Activated CD8-positive, alpha-beta memory T cell treated with anti-CD3 and anti-CD28 coated beads for 48 hours (primary cell): ENCODE results near the gene DRAM1.
"Not testable (repeated sequence)": the region's sequence is repeated elsewhere in the genome, so short reads cannot be mapped to it uniquely, and the experiment has no call there.

Source experiments
- DNase-seq, 3 experiments: peaks; one replicate each; pipeline ENCODE4 v3.0.0-alpha.2; 2020; ENCODE audit warnings: low read depth in 2 of 3, low spot score in 2 of 3

DRAM1 gene

DNA sequence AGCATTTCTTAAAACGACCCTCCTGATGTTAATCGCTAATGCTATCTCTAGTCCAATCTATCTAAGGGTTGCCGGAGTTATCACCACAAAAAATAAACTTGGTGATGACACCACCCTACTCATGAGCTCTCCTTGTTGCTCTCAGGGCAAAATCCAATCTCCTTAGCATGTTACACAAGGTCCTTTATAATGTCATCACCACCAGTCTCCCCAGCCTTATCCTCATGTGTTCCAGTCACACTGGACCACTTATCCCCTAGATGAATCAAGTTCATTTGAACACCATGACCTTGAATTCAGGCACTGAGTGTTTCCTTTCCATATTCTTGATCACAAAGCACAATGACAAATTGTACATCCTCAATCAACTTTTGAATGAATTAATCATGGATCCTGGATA is 19.0 kb upstream of the DRAM1 start:
- DNase-seq = no peak

DNA sequence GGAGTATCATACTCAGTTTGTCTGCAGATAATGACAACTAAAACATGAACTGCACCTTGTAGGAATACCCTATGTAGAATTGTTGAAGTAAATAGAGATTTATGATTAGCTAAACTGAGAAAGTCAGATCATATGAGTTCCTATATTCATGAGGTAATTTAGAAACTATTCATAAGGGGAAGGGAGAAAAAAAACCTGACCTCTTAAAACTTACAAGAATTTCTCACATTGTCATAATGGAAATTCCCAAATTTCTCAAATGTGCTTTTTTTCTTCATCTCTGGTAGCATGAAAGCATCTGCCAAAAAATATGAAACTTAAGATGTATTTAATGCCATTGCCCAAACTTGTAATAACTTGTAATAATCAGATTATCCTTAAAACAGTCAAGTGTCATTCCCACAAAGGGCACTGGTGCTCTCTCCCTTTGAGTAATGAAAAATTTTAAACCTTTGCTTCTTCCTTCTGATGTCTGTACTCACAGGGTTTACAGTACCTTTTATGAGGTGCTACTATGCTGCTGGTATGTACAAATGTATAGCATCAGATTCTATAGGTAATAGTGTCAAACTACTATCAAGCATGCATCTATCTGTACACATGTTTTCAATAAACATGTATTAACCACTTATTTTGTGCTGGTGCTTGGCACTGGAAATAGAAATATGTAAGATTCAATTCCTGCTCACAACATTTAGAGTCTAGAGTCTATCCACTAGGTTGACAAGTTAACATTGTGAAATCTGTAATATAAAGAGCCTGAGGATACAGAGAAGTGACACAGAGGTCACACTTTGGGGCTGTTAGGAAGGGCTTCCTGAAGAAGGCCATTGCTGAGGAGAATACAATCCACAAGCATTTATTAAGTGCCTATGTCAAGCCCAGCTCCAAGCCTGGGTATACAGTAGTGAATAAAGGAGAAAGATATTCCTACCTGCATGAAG is 17.4 kb upstream of the DRAM1 start:
- no peak for DNase-seq

DNA sequence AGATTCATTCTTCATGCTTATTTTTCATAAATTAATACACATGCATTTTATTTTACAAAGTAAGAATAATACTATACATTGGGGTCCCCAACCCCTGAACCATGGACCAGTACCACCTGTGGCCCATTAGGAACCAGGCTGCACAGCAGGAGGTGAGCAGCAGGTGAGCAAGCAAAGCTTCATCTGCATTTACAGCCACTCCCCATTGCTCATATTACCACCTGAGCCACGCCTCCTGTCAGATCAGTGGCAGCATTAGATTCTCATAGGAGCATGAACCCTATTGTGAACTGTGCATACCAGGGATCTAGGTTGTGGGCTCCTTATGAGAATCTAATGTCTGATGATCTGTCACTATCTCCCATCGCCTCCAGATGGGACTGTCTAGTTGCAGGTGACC is 15.7 kb upstream of the DRAM1 start:
- not testable (repeated sequence) for DNase-seq

DNA sequence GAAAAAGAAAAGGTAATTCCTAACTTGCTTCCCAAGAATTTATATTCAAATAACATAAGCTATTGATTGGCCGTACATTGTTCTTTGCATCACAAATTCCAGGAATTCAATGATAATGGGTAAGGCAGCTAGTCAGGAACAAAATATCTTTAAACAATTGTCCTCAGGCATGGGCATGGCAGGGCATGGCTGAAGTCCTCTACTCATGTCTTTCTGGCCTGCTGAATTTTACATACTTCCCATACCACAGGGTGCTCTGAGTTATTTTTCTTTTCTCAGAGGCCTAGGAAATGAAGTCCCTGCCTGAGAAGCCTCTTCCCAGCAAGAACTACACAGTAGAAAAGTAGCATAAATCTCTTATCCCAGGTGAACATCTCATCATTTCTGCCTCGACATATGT is 15.1 kb upstream of the DRAM1 start:
- no peak for DNase-seq

DNA sequence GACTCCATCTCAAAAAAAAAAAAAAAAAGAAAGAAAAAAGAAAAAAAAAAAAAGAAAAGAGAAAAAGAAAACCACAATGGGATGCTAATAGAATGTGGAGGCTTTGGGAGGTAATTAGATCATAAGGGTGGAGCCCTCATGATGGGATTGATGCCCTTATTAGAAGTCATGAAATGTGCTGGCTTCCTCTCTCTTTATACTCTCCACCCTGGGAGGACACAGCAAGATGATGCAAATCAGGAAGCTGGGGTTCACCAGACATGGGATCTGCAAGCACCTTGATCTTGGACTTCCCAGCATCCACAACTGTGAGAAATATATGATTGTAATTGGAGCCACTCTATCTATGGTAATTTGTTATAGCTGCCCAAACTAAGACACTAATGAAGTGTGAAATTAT is 13.4 kb upstream of the DRAM1 start:
- DNase-seq = no peak

DNA sequence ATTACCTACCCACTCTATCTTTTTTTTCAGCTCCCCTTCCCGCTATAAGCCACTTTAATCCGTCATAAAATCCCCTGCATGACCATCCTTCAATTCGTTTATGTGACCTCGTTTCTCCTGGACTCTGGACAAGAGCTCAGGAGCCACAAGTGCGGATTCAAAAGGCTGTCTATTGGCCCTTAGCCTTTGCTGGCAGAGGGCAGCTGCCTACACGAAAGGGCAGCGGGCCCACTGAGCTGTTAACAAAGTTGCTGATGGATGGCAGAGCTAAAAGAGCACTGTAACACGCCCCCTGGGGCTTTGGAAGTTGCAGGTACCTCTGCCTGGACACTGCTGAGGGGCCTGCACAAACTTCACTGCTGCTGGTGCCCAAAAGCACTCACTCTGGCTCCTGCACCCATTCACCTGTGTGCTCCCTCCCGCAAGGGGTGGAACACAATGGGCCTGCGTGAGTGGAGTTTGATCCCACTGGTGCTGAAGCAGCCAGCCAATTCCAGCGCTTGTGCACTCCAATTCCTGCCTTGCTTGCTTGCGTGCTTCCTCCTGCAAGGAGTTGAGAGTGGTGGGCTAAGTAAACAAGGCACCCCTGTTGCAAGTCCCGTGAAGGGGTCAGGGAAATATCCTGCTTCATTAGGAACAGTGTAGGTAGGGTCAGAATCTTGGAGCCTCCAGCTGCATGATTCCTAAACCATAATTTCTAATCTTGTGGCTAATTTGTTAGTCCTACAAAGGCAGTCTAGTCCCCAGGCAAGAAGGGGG is 10.6 kb upstream of the DRAM1 start:
- DNase-seq = no peak

DNA sequence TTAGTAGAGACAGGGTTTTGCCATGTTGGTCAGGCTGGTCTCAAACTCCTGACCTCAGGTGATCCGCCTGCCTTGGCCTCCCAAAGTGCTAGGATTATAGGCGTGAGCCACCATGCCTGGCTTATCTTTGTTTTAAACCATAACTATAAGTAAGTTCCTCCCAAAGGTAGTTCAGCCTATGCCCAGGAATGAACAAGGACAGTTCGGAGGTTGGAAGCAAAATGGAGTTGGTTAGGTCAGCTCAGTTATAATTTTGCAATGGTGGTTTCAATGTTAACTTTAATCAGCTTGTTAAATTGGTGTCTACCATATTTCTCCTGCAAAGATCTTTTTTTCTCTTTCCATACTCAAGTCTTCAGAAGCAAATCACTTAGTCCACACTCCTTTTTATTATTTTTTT is 9.8 kb upstream of the DRAM1 start:
- DNase-seq = not testable (repeated sequence)

DNA sequence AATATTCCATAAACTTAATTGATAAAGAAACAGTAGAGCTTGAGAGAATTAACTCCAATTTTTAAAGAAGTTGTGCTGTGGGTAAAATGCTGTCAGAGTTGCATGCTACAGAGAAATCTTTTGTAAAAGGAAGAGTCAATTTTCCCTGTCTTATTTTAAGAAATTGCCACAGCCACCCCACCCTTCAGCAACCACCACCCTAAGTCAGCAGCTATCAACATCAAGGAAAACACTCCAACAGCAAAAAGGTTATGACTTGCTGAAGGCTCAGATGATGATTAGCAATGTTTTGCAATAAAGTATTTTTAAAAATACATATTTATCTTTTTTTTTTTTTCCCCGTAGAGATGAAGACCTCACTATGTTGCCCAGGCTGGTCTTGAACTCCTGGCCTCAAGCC is 6.5 kb upstream of the DRAM1 start:
- no peak for DNase-seq

DNA sequence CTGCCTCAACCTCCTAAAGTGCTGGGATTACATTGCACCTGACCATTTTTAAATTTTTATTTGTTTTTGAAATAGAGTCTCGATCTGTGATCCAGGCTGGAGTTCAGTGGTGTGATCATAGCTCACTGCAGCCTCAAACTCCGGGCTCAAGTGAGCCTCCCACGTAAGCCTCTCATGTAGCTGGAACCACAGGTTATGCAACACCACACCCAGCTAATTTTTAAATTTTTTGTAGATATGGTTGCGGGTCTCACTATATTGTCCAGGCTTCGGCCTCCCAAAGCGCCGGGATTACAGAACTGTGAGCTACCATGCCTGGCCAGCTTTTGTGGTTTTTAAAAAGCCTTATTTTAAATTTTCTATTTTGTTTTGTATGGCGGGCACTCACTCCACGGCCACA is 2.2 kb upstream of the DRAM1 start:
- no peak for DNase-seq

DNA sequence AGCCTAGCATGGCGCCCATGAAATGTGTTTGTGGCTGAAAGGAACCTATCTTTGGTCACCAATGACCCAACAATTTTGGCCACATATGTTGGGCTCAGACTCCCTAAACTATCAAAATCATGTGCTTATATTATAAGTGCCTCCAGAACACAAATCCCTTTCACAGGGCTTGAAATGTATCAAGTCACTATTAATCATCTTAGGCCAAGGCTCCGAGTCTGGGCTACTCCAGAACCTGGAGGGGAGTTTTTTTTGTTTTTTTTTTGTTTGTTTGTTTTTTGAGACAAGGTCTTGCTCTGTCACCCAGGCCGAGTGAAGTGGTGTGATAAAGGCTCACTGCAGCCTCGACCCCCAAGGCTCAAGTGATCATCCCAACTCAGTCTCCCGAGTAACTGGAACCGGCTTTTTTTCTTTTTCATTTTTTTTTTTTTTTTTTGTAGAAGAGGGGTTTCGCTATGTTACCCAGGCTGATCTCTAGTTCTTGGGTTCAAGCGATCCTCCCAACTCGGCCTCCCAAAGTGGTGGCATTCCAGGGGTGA is 989 bp upstream of the DRAM1 start:
- DNase-seq = no peak

DNA sequence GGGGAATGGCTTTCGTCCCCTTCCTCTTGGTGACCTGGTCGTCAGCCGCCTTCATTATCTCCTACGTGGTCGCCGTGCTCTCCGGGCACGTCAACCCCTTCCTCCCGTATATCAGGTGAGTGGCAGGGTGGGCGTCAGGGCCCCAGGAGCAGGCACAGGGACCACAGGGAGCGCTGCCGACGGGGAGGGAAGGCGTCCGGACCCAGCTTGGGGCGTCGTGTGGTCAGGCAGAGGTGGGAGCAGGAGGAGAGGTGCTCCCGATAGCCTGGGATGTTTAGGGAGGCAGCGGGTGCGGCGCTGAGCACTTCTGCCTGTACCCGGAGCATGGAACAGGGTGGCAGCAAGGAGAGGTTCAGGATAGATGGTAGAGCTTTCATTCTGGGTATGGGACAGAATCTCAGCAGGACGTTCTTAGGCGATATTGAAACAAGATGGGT is 444 bp downstream of the DRAM1 start:
- peak in 1 of 3 experiments; percentile 24 for DNase-seq

DNA sequence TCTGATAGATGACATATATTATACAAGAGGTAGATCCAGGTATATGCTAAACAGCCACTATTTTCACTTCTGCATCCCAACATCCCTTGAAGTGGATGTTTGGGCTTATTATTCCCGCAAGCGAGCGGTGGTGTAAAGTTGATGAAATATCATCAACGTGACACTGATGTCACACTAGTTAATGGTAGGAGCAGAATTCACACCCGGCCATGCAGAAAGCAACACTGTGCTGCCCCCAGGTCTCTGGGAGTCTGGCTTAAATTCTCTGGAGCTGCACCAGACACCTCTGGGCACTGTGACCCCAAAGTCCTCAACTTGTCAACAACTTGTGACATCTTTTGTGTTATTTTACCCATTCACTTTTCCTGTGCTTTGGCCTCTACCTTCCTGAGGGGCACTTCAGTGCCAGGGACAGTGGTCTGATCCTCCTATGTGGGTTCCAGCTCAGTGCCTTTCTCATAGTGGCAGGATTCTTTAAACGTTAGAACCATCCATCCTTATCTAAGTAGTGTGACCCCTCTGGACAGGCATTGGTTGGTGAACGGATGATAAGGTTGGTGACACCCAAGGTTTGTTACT is 952 bp downstream of the DRAM1 start:
- no peak for DNase-seq

DNA sequence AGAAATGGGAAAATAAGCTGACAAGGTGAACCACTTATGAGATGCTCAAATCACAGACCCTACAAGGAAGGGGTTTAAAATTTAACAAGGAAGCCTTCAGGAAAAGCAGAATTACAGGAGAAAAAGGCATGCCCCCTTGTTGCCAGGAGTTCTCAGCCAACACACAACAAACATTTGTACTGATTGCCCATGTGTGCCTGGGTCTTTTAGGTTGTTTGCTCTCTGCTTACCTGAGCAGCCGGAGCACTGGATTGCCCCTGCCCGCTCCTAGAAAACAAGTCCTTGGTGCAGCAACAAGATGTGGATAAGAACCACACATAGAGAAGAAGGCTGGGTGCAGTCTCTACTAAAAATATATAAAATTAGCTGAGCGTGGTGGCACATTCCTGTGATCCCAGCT is 3.4 kb downstream of the DRAM1 start:
- DNase-seq = no peak

DNA sequence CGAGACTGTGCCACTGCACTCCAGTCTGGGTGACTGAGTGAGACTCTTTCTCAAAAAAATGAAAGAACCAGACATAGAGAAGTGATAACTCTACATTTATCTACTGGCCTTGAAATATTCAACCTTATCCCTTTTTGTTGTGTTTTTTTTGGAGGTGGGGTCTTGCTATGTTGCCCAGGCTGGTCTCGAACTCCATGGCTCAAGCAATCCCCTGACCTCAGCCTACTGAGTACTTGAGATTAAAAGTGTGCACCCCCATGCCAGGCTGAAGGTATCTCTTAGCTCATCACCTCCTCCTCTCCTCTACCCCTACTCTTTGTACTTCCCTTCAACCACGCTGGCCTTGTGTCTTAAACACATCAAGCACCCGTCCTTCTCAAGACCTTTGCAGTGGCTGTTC is 3.8 kb downstream of the DRAM1 start:
- DNase-seq = no peak

DNA sequence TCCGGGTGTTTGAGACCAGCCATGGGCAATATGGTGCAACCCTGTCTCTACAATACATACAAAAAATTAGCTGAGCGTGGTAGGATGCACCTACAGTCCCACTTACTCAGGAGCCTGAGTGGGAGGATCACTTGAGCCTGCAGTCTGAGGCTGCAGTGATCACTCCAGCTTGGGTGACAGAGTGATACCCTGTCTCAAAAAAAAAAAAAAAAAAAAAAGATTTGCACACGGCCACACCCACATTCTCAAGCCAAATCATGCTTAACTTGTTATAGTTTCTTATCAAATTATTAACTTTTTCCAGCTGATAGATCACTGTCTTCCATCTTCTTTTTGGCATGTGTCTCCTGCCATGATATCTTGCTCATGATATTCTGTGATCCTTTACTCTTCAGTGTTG is 6.8 kb downstream of the DRAM1 start:
- DNase-seq = no peak

DNA sequence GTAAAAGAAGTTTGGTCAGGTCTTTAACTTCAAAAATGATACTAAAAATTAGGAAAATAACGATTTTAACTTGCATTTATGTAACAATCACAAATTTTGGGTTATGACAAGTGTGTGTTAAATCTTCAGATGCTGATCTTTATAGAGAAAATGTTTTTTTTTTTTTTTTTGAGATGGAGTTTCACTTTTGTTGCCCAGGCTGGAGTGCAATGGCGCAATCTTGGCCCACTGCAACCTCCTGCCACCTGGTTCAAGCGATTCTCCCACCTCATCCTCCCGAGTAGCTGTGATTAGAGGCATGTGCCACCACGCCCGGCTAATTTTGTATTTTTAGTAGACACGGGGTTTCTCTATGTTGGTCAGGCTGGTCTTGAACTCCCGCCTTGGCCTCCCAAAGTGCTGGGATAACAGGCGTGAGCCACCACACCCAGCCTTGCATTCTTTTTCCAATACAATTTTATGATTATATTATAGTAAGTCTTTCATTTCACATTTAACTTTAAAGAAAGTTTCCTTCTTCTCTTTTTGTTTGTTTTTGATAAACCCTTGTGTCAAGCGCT is 7.5 kb downstream of the DRAM1 start:
- DNase-seq = not testable (repeated sequence)

DNA sequence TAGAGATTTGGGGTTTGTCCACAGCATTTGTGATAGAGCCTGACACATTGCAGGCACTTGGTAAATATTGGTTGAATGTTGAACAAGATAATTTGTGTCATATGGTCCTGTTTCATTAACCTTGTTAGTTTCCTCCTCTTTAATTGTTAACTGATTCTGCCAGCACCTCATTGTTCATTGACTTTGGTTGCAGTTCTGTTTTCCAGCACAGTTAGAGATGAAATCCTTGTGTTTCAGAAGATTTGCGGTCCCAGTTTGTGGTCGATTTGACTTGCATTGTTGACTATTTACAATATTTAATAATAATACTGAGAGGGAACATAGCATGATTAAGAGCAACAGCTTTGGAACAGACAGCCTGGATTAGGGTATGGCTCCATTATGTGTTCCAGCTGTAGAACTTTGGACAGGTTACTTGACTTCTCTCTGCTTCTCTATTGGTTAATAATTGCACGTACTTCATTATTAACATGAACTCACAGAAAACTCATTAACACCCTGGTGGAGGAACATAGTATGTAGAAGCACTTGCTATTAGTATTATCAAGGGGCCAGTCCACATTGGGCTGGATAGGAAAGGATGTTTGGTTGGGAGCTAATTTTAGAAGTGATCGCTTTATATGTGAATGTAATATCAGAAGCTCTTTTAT is 8.7 kb downstream of the DRAM1 start:
- no peak for DNase-seq

DNA sequence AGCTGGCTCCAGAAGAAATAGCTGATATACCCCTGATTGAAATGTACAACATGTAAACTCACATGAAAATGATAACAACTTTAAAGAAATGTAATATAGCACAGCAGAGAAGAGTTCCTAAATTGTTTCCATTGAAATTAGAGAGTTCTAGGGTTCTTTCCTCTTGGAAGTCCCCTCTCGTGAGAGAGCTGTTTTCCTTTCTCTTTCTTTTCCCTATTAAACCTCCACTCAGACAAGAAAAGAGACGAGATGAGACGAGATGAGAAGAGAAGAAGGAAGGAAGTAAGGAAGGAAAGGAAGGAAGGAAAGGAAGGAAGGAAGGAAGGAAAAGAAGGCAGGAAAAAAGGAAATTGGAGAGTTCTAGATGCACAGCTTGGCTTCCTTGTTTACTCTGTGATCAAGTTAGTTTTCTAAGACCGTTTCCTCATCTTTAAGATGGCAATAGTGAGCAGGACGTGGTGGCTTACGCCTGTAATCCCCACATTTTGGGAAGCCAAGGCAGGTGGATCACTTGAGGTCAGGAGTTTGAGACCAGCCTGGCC is 11.9 kb downstream of the DRAM1 start:
- no peak for DNase-seq

DNA sequence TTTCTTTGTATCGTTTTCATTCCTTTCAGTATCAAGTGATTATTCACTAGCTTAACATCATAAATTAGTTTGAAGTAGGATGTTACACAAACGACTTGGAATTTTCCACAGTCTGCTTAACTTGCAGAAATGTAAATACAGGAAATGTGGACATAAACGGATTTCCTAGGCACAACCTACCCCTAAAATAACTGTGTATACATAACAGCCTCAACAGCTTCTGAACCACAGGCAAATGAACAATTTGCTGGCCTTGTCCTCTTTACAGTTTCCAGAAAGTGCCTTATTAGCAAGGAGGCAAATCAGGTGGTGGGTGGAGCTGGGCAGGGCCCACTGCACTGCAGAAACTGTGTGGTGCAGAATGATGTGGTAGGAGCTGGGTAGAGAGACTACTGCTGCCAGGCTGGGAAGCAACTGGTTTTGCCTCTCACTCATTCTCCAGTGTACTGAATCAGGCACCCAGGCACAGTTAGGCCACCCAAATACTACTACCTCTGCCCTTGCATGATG is 14.1 kb downstream of the DRAM1 start:
- no peak for DNase-seq

DNA sequence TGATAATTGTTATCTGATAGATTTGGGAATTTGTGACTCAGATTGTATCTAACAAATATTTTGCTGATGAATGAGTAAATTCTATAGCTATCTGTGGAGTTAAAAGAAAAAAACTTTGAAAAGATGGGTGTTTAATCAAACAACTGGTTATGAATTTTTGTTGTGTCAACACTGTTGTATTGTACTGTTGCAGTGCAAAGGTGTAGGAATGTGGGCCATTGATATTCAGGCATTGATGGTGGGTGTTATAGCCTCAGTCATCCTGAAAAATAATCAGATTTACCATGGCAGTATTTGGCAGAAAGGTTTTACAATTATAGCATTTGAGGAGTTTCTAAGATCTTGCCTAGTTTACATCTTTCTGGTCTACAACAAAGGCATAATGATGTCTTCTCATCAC is 15.4 kb downstream of the DRAM1 start:
- DNase-seq = no peak
